ENCODE measurements around the gene WNT8B.

GRCh38 chr10:100504096-100504495 lies 41.3 kb downstream of the WNT8B start:
- TF ChIP-seq FOXM1 (IDR thresholded peaks at IDR 0.05; ENCODE audit: low read depth, low read length) (no peak), RAD21 (IDR thresholded peaks at IDR 0.05; ENCODE audit: insufficient read depth, low read depth, low read length) (no peak), CREB1 (IDR thresholded peaks at IDR 0.05; ENCODE audit: low read depth) (no peak), ZZZ3 (IDR thresholded peaks at IDR 0.05; ENCODE audit: control insufficient read depth, insufficient read length, low read depth) (no peak), CTCF (IDR thresholded peaks at IDR 0.05 in 2 of 3, conservative IDR thresholded peaks at IDR 0.05 in 1 of 3; ENCODE audit: control insufficient read depth in 2 of 3, extremely low read depth in 1 of 3, insufficient read depth in 1 of 3, low read depth in 3 of 3, low read length in 3 of 3) (no peak), SMC3 (IDR thresholded peaks at IDR 0.05; ENCODE audit: borderline replicate concordance, low read length) (no peak), TBL1XR1 (IDR thresholded peaks at IDR 0.05; ENCODE audit: low read depth, low read length) (no peak), SREBF2 (IDR thresholded peaks at IDR 0.05; ENCODE audit: low read length) (no peak), POLR2AphosphoS5 (IDR thresholded peaks at IDR 0.05; ENCODE audit: low read length) (no peak), NRF1 (conservative IDR thresholded peaks at IDR 0.05; ENCODE audit: low read depth, low read length) (no peak), EZH2 (IDR thresholded peaks at IDR 0.05; ENCODE audit: borderline replicate concordance, control insufficient read depth, low read depth, low read length) (no peak), POLR2A (IDR thresholded peaks at IDR 0.05; ENCODE audit: low read depth, low read length) (no peak)

All from GM12878 (cell line).